Measurements from ENCODE around the gene NELL1. TPM values are rescaled to one million over a fixed set of nuclear protein-coding genes. Genes with fewer than 3 reads are reported as not detected.

NELL1 gene
- total RNA-seq, 4 donors from 2014 or later, result not detected

- H3K36me3 ChIP-seq, result no peaks in the 10 kb centered on the region
- no peaks in the 10 kb centered on the region for H3K4me1 ChIP-seq
- no peak overlapping the region for H3K27ac ChIP-seq
- TF ChIP-seq POLR2A (IDR thresholded peaks at IDR 0.05), result no peak
- no peak for TF ChIP-seq CTCF (IDR thresholded peaks at IDR 0.05)
- H3K27me3 ChIP-seq, result no peaks in the 10 kb centered on the region
- H3K4me3 ChIP-seq (replicated peaks in 1 of 3), result no peak overlapping the region
- no peaks in the 10 kb centered on the region for H3K9me3 ChIP-seq
- DNase-seq, result no peak
- intact Hi-C loops (cut with DNase I), result no loop called here
These were observed 874.5 kb downstream of the NELL1 start for GRCh38 chr11:21543901-21544300.

GRCh38 chr11:21545699-21546098, 876.3 kb downstream of the NELL1 start:
- TF ChIP-seq POLR2A (IDR thresholded peaks at IDR 0.05), result no peak
- TF ChIP-seq CTCF (IDR thresholded peaks at IDR 0.05), result no peak
- peaks cover 8 to 9% of the 10 kb centered on the region in 2 donors for H3K4me1 ChIP-seq

GRCh38 chr11:21546703-21547102, 877.3 kb downstream of the NELL1 start:
- no peak for DNase-seq
- H3K4me1 ChIP-seq, result peaks cover 8 to 9% of the 10 kb centered on the region in 2 donors
- no peaks in the 10 kb centered on the region for H3K9me3 ChIP-seq
- TF ChIP-seq CTCF (IDR thresholded peaks at IDR 0.05), result no peak
- H3K4me3 ChIP-seq (replicated peaks in 1 of 3), result no peak overlapping the region
- H3K27ac ChIP-seq, result no peak overlapping the region
- no peaks in the 10 kb centered on the region for H3K27me3 ChIP-seq
- 44 to 93% methylated on average over 1 of the region's 1 CpG for WGBS, 2 donors
- H3K36me3 ChIP-seq, result no peaks in the 10 kb centered on the region
- intact Hi-C loops (cut with DNase I), result no loop called here

More at GRCh38 chr11:21545699-21546098, 876.3 kb downstream of the NELL1 start:
- no peaks in the 10 kb centered on the region for H3K36me3 ChIP-seq
- no peaks in the 10 kb centered on the region for H3K9me3 ChIP-seq
- intact Hi-C loops (cut with DNase I), result no loop called here
- DNase-seq, result no peak
- no peak overlapping the region for H3K4me3 ChIP-seq (replicated peaks in 1 of 3)
- WGBS, 2 donors, result 87 to 100% methylated on average over 1 of the region's 1 CpG
- H3K27ac ChIP-seq, result no peak overlapping the region
- H3K27me3 ChIP-seq, result no peaks in the 10 kb centered on the region

GRCh38 chr11:21552911-21553310, 883.5 kb downstream of the NELL1 start:
- 0 to 3% methylated on average over 1 of the region's 1 CpG for WGBS, 2 donors
- H3K27ac ChIP-seq, result peak overlapping the region in 2 of 3 donors; percentile 44 to 81
- intact Hi-C loops (cut with DNase I), result no loop called here

GRCh38 chr11:21553795-21554194, 884.4 kb downstream of the NELL1 start:
- DNase-seq, result no peak
- TF ChIP-seq CTCF (IDR thresholded peaks at IDR 0.05) (no peak), POLR2A (IDR thresholded peaks at IDR 0.05) (no peak)
- Histone ChIP-seq H3K27ac (peak overlapping the region; percentile 10 to 75 (median 44)), H3K36me3 (no peaks in the 10 kb centered on the region), H3K4me3 (replicated peaks in 1 of 3) (no peak overlapping the region), H3K4me1 (peaks cover 23 to 28% of the 10 kb centered on the region in 2 donors), H3K9me3 (no peaks in the 10 kb centered on the region), H3K27me3 (no peaks in the 10 kb centered on the region)
- WGBS, 2 donors, result 71 to 93% methylated on average over 1 of the region's 1 CpG
- intact Hi-C loops (cut with DNase I), result no loop called here

More at GRCh38 chr11:21552911-21553310, 883.5 kb downstream of the NELL1 start:
- H3K36me3 ChIP-seq, result no peaks in the 10 kb centered on the region
- TF ChIP-seq POLR2A (IDR thresholded peaks at IDR 0.05) (no peak), CTCF (IDR thresholded peaks at IDR 0.05) (no peak)
- peak in 1 of 2 donors; percentile 19 for DNase-seq
- H3K9me3 ChIP-seq, result no peaks in the 10 kb centered on the region
- H3K27me3 ChIP-seq, result no peaks in the 10 kb centered on the region
- H3K4me1 ChIP-seq, result peaks cover 23 to 28% of the 10 kb centered on the region in 2 donors
- no peak overlapping the region for H3K4me3 ChIP-seq (replicated peaks in 1 of 3)
